HG02759 (cell line): ENCODE data around the gene ING5.
A peak's percentile ranks its signal among the peaks of the same experiment; 100 is the strongest.
"Not testable (repeated sequence)": the region's sequence is repeated elsewhere in the genome, so short reads cannot be mapped to it uniquely, and the experiment has no call there.

Source experiments
- ATAC-seq: cut with Tn5 transposase; IDR thresholded peaks from one replicate; pipeline ENCODE4 v1.9.1; 2021; ENCODE audit warnings: mild to moderate bottlenecking, moderate library complexity; ENCODE audit not compliant: unreplicated experiment

ING5 gene

GRCh38 chr2:241701399-241702154 lies at the start of gene ING5:
Gene ING5, plus strand, starts transcription at chr2:241702039. Its CDS starts 27 bp downstream, at chr2:241702066.
- ATAC-seq, result peak; percentile 66

GRCh38 chr2:241652142-241652541 lies 49.7 kb upstream of the ING5 start:
- ATAC-seq, result no peak

- ATAC-seq, result no peak
Measured at GRCh38 chr2:241652722-241653121, 49.1 kb upstream of the ING5 start.

- no peak for ATAC-seq
Measured at GRCh38 chr2:241653210-241653750, 48.6 kb upstream of the ING5 start.

GRCh38 chr2:241654551-241654950 lies 47.3 kb upstream of the ING5 start:
- no peak for ATAC-seq

- ATAC-seq, result no peak
Measured at GRCh38 chr2:241655516-241656189, 46.2 kb upstream of the ING5 start.

GRCh38 chr2:241656190-241656741 lies 45.6 kb upstream of the ING5 start:
- ATAC-seq, result no peak

GRCh38 chr2:241657786-241658254 lies 44.0 kb upstream of the ING5 start:
- no peak for ATAC-seq

GRCh38 chr2:241658296-241658695 lies 43.5 kb upstream of the ING5 start:
- no peak for ATAC-seq

- ATAC-seq, result no peak
Measured at GRCh38 chr2:241659150-241659739, 42.6 kb upstream of the ING5 start.

- ATAC-seq, result no peak
Measured at GRCh38 chr2:241660593-241661213, 41.1 kb upstream of the ING5 start.

GRCh38 chr2:241662731-241663130 lies 39.1 kb upstream of the ING5 start:
- ATAC-seq, result not testable (repeated sequence)

- ATAC-seq, result no peak
Measured at GRCh38 chr2:241665731-241666440, 36.0 kb upstream of the ING5 start.

- no peak for ATAC-seq
Measured at GRCh38 chr2:241666627-241667400, 35.0 kb upstream of the ING5 start.

GRCh38 chr2:241668354-241668753 lies 33.5 kb upstream of the ING5 start:
- ATAC-seq, result no peak

GRCh38 chr2:241668839-241669238 lies 33.0 kb upstream of the ING5 start:
- no peak for ATAC-seq

GRCh38 chr2:241670333-241671110 lies 31.3 kb upstream of the ING5 start:
- ATAC-seq, result no peak

- no peak for ATAC-seq
Measured at GRCh38 chr2:241671457-241672240, 30.2 kb upstream of the ING5 start.
